Ectodermal cell (in vitro differentiated cells): ENCODE measurements around the gene TAS2R9.

Source experiments
- H3K27ac ChIP-seq: 2 replicates; pipeline ENCODE4 v1.7.0; 2013; ENCODE audit warnings: mild to moderate bottlenecking, low read depth, low read length; ENCODE audit not compliant: insufficient read depth, poor library complexity, severe bottlenecking
- H3K27me3 ChIP-seq: 2 replicates; pipeline ENCODE4 v1.7.0; 2013; ENCODE audit warnings: mild to moderate bottlenecking, low read length; ENCODE audit not compliant: insufficient read depth, control insufficient read depth, poor library complexity, severe bottlenecking
- H3K36me3 ChIP-seq: one replicate; pipeline ENCODE4 v1.7.0; 2013; ENCODE audit warnings: low read length; ENCODE audit not compliant: control insufficient read depth, insufficient read depth
- H3K4me1 ChIP-seq: one replicate; pipeline ENCODE4 v1.7.0; 2013; ENCODE audit warnings: low read length; ENCODE audit not compliant: control insufficient read depth, insufficient read depth
- H3K4me3 ChIP-seq: 2 replicates; pipeline ENCODE4 v1.7.0; 2013; ENCODE audit warnings: low read depth, low read length, control low read depth; ENCODE audit not compliant: insufficient read depth
- H3K9me3 ChIP-seq: 2 replicates; pipeline ENCODE4 v1.7.0; 2013; ENCODE audit warnings: mild to moderate bottlenecking, low read length, moderate library complexity; ENCODE audit not compliant: control insufficient read depth
- WGBS, 2 experiments: methylation state at CpG; one replicate each; pipeline ENCODE4 v1.1.7; 2013; ENCODE audit warnings: missing lambda C conversion rate in 2 of 2; 5-methylcytosine and 5-hydroxymethylcytosine counted together

Gene TAS2R9

DNA sequence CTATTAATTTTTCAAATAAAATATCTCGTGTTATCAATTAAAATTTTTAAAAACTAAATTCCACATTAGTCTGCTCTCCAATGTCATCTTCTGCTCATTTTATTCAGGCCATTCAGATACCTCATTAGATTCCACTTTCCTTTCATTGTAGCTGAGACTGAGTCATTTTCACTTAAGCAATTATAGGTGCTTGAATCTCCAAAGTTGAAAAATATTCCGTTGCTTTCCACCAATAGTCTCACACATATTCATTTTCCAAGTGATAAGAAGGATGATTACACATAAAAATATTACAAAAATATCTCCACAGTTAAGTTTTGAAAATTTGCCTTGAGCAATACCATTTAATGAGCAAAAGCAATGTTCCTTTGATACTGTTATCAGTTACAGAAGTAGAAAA lies 50.3 kb downstream of the TAS2R9 start:
- no peaks in the 10 kb centered on the region for H3K27me3 ChIP-seq
- H3K4me1 ChIP-seq: no peaks in the 10 kb centered on the region
- H3K4me3 ChIP-seq: no peak overlapping the region
- no peak overlapping the region for H3K27ac ChIP-seq
- WGBS, 2 experiments: 62 to 92% methylated on average over 1 to 2 of the region's 2 CpGs
- H3K9me3 ChIP-seq: no peaks in the 10 kb centered on the region
- no peaks in the 10 kb centered on the region for H3K36me3 ChIP-seq
